Thyroid gland (tissue), 4 donors: ENCODE measurements around the gene TTC31.

ENCODE experiments used
- POLR2A ChIP-seq, 2 donors: fragments of 450-650 bp; IDR thresholded peaks; one replicate each; pipeline ENCODE4 v1.6.1; 2017; ENCODE audit warnings: antibody characterized with exemption in 2 of 2, mild to moderate bottlenecking in 2 of 2, moderate library complexity in 1 of 2
- TF ChIP-seq, protein P1 (sequence below), 6 experiments: fragments of 200-600 bp in 3 of 6; fragments of 450-650 bp in 3 of 6; sonication (generic) in 3 of 6; IDR thresholded peaks; one replicate each; pipeline ENCODE4 v1.5.1; 2016 to 2019; ENCODE audit warnings: antibody characterized with exemption in 6 of 6, mild to moderate bottlenecking in 2 of 6, inconsistent platforms in 1 of 6, moderate library complexity in 1 of 6

DNA sequence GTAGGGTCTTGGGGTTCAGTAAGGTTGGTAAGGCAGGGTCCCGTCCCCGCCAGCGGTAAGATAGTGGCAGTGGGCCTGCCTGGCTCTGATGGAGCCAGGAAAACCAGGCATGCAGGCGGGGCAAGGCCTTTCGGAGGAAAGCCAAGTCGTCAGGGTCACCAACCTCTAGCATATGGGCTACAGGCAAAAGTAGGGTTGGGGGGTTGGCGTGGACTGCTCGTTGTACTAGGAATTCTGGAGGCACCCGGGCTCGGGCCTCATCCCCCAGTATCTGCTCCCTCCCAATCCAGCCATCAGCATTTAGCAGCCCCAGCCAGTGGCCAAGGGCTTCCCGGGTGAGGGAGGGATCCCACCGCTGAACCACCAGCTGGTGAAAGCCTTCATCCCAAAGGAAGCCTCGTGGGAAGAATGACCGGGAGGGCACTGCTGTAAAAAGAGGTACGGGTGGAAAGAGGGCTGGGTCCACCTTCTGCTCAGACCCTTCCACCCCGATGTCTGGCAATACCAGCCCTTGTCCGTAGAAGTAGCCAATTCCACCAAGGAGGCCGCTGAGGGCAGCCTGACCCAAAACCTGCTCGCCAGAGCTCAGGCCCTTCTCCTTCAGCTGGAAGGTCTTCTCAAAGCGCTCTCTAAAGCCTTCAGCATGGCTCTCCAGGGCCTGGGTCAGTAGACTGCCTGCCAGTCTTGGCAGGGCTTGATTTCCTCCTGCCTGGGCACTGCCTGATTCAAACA lies 20.7 kb upstream of the TTC31 start:
- TF ChIP-seq, protein P1, sequence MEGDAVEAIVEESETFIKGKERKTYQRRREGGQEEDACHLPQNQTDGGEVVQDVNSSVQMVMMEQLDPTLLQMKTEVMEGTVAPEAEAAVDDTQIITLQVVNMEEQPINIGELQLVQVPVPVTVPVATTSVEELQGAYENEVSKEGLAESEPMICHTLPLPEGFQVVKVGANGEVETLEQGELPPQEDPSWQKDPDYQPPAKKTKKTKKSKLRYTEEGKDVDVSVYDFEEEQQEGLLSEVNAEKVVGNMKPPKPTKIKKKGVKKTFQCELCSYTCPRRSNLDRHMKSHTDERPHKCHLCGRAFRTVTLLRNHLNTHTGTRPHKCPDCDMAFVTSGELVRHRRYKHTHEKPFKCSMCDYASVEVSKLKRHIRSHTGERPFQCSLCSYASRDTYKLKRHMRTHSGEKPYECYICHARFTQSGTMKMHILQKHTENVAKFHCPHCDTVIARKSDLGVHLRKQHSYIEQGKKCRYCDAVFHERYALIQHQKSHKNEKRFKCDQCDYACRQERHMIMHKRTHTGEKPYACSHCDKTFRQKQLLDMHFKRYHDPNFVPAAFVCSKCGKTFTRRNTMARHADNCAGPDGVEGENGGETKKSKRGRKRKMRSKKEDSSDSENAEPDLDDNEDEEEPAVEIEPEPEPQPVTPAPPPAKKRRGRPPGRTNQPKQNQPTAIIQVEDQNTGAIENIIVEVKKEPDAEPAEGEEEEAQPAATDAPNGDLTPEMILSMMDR (IDR thresholded peaks at IDR 0.05) = no peak
- TF ChIP-seq POLR2A (IDR thresholded peaks at IDR 0.05) = no peak
